Fibroblast of lung (primary cell): ENCODE measurements around the gene DONSON.

Experiments
- CTCF ChIP-seq, 2 donors: IDR thresholded peaks in 1 of 2; conservative IDR thresholded peaks in 1 of 2; 1 replicate in 1 of 2; 2 replicates in 1 of 2; pipeline ENCODE4 v1.5.1; 2011 to 2012; ENCODE audit warnings: low read length in 2 of 2, control low read depth in 1 of 2, inconsistent platforms in 1 of 2, low read depth in 1 of 2, mild to moderate bottlenecking in 1 of 2
- EZH2 ChIP-seq: IDR thresholded peaks from 2 replicates; pipeline ENCODE4 v1.5.1; 2012; ENCODE audit warnings: low read length, control low read depth, mild to moderate bottlenecking; ENCODE audit errors: missing control alignments

GRCh38 chr21:33554236-33554981 lies 34.1 kb downstream of the DONSON start:
- TF ChIP-seq CTCF (conservative IDR thresholded peaks at IDR 0.05 in 1 of 2, IDR thresholded peaks at IDR 0.05 in 1 of 2; ENCODE audit: low read depth in 1 of 2, low read length in 2 of 2) = no peak
- no peak for TF ChIP-seq EZH2
